ENCODE measurements around the gene PACRG.

PACRG gene

GRCh38 chr6:163243692-163244589 lies 516.2 kb downstream of the PACRG start:
- DNase-seq (ENCODE audit: low read depth) = no peak

- no peak for DNase-seq (ENCODE audit: low read depth)
Measured at GRCh38 chr6:163248051-163248450, 520.3 kb downstream of the PACRG start.

- no peak for DNase-seq (ENCODE audit: low read depth)
Measured at GRCh38 chr6:163249651-163250101, 521.9 kb downstream of the PACRG start.

- DNase-seq (ENCODE audit: low read depth) = no peak
Measured at GRCh38 chr6:163250116-163250515, 522.3 kb downstream of the PACRG start.

GRCh38 chr6:163252061-163252591 lies 524.4 kb downstream of the PACRG start:
- DNase-seq (ENCODE audit: low read depth) = no peak

- no peak for DNase-seq (ENCODE audit: low read depth)
Measured at GRCh38 chr6:163253556-163254213, 525.9 kb downstream of the PACRG start.

- DNase-seq (ENCODE audit: low read depth) = no peak
Measured at GRCh38 chr6:163254341-163254835, 526.6 kb downstream of the PACRG start.

GRCh38 chr6:163255265-163255664 lies 527.5 kb downstream of the PACRG start:
- DNase-seq (ENCODE audit: low read depth) = no peak

- DNase-seq (ENCODE audit: low read depth) = no peak
Measured at GRCh38 chr6:163259689-163260088, 531.9 kb downstream of the PACRG start.

- no peak for DNase-seq (ENCODE audit: low read depth)
Measured at GRCh38 chr6:163260111-163260895, 532.5 kb downstream of the PACRG start.

- DNase-seq (ENCODE audit: low read depth) = no peak
Measured at GRCh38 chr6:163260911-163261310, 533.1 kb downstream of the PACRG start.

GRCh38 chr6:163261361-163261760 lies 533.6 kb downstream of the PACRG start:
- DNase-seq (ENCODE audit: low read depth) = no peak

- no peak for DNase-seq (ENCODE audit: low read depth)
Measured at GRCh38 chr6:163262080-163262479, 534.3 kb downstream of the PACRG start.

- DNase-seq (ENCODE audit: low read depth) = no peak
Measured at GRCh38 chr6:163263196-163263595, 535.4 kb downstream of the PACRG start.

GRCh38 chr6:163263998-163264661 lies 536.4 kb downstream of the PACRG start:
- DNase-seq (ENCODE audit: low read depth) = no peak

- no peak for DNase-seq (ENCODE audit: low read depth)
Measured at GRCh38 chr6:163264662-163265035, 536.9 kb downstream of the PACRG start.

- DNase-seq (ENCODE audit: low read depth) = no peak
Measured at GRCh38 chr6:163281634-163282033, 553.9 kb downstream of the PACRG start.

GRCh38 chr6:163282672-163283071 lies 554.9 kb downstream of the PACRG start:
- DNase-seq (ENCODE audit: low read depth) = no peak

GRCh38 chr6:163284151-163284550 lies 556.4 kb downstream of the PACRG start:
- no peak for DNase-seq (ENCODE audit: low read depth)

GRCh38 chr6:163285691-163286090 lies 557.9 kb downstream of the PACRG start:
- DNase-seq (ENCODE audit: low read depth) = no peak

- DNase-seq (ENCODE audit: low read depth) = no peak
Measured at GRCh38 chr6:163287626-163288025, 559.9 kb downstream of the PACRG start.

- DNase-seq (ENCODE audit: low read depth) = no peak
Measured at GRCh38 chr6:163288066-163288465, 560.3 kb downstream of the PACRG start.
